GM18909 (cell line): ENCODE data around the gene ZBTB39.
"Not testable (repeated sequence)": the region's sequence is repeated elsewhere in the genome, so short reads cannot be mapped to it uniquely, and the experiment has no call there.

Experiments used
- ATAC-seq: cut with Tn5 transposase; IDR thresholded peaks from one replicate; pipeline ENCODE4 v1.9.1; 2021; ENCODE audit warnings: mild to moderate bottlenecking; ENCODE audit not compliant: unreplicated experiment, poor library complexity

The ZBTB39 gene

GRCh38 chr12:57003395-57003794 lies 3.0 kb downstream of the ZBTB39 start:
- ATAC-seq: no peak

GRCh38 chr12:57001448-57001906 lies 4.9 kb downstream of the ZBTB39 start:
- no peak for ATAC-seq

GRCh38 chr12:57000393-57000792 lies 6.0 kb downstream of the ZBTB39 start:
- no peak for ATAC-seq

GRCh38 chr12:56999456-56999855 lies 6.9 kb downstream of the ZBTB39 start:
- ATAC-seq: no peak

- ATAC-seq: peak; percentile 70
Measured at GRCh38 chr12:56998981-56999380, 7.4 kb downstream of the ZBTB39 start.

- no peak for ATAC-seq
Measured at GRCh38 chr12:56998316-56998715, 8.0 kb downstream of the ZBTB39 start.

- ATAC-seq: no peak
Measured at GRCh38 chr12:56996793-56997545, 9.4 kb downstream of the ZBTB39 start.

- no peak for ATAC-seq
Measured at GRCh38 chr12:56995930-56996496, 10.3 kb downstream of the ZBTB39 start.

- no peak for ATAC-seq
Measured at GRCh38 chr12:56995201-56995929, 11.0 kb downstream of the ZBTB39 start.

- no peak for ATAC-seq
Measured at GRCh38 chr12:56994231-56994746, 12.1 kb downstream of the ZBTB39 start.

- ATAC-seq: no peak
Measured at GRCh38 chr12:56993346-56993745, 13.0 kb downstream of the ZBTB39 start.

GRCh38 chr12:56991319-56992246 lies 14.8 kb downstream of the ZBTB39 start:
- ATAC-seq: no peak

- no peak for ATAC-seq
Measured at GRCh38 chr12:56990648-56991318, 15.6 kb downstream of the ZBTB39 start.

GRCh38 chr12:56989861-56990610 lies 16.3 kb downstream of the ZBTB39 start:
- no peak for ATAC-seq

- ATAC-seq: no peak
Measured at GRCh38 chr12:56988207-56988739, 18.1 kb downstream of the ZBTB39 start.

GRCh38 chr12:56987551-56988053 lies 18.7 kb downstream of the ZBTB39 start:
- ATAC-seq: no peak

- no peak for ATAC-seq
Measured at GRCh38 chr12:56987011-56987410, 19.3 kb downstream of the ZBTB39 start.

GRCh38 chr12:56985714-56986113 lies 20.6 kb downstream of the ZBTB39 start:
- ATAC-seq: not testable (repeated sequence)
